HCT116 (cell line): Measurements from ENCODE around the gene LEO1. TPM values are rescaled to one million over a fixed set of nuclear protein-coding genes. Genes with fewer than 3 reads are reported as not detected.

Experiments
- ATAC-seq: fragments of 200-7000 bp; cut with Tn5 transposase; 2 replicates; pipeline ENCODE4 v1.9.1; 2020; ENCODE audit warnings: mild to moderate bottlenecking, moderate library complexity
- BruUV-seq: library from RNA; stranded (reverse); fragments of 400-500 nt; replicated peaks from 2 replicates; lab custom pipeline; 2021; lab: Mats Ljungman, UMichigan
- CTCF ChIA-PET: fragments of 300-600 bp; sonication (Branson Sonifier 250); formaldehyde crosslinking; loops from one replicate; lab custom pipeline; 2021; ENCODE audit warnings: antibody characterized with exemption; lab: Charles Lee
- POLR2A ChIA-PET: fragments of 300-600, 350-600 bp; sonication (Branson Sonifier 250); formaldehyde crosslinking; loops from one replicate; lab custom pipeline; 2021; ENCODE audit warnings: antibody characterized with exemption; lab: Charles Lee
- RAD21 ChIA-PET, 2 experiments: fragments of 300-600 bp; sonication (Branson Sonifier 250); formaldehyde crosslinking; loops; one replicate each; lab custom pipeline; 2023; ENCODE audit warnings: low total read pairs in 2 of 2; ENCODE audit not compliant: uncharacterized antibody in 2 of 2, unreplicated experiment in 2 of 2, low non-redundant PET in 1 of 2; lab: Charles Lee
- DNase-seq: peaks from one replicate; pipeline ENCODE4 v3.0.0-alpha.2; 2010; ENCODE audit warnings: low read depth, low spot score
- H2AFZ ChIP-seq: fragments of 200-600 bp; shearing (Covaris generic), sonication (generic); 2 replicates; pipeline ENCODE4 v1.6.1; 2017; ENCODE audit warnings: low read depth, mixed run types, mixed read lengths, antibody characterized with exemption, low read length; ENCODE audit not compliant: poor library complexity, severe bottlenecking
- H3K27ac ChIP-seq: 2 replicates; pipeline ENCODE4 v1.5.1; 2012; ENCODE audit warnings: low read depth, low read length
- H3K27me3 ChIP-seq: fragments of 200-600 bp; sonication (generic); 2 replicates; pipeline ENCODE4 v1.6.1; 2016; ENCODE audit warnings: mixed run types, low read length, mixed read lengths; ENCODE audit not compliant: insufficient read depth
- H3K36me3 ChIP-seq, 2 experiments: fragments of 200-500 bp in 1 of 2; fragments of 200-600 bp in 1 of 2; sonication (Bioruptor generic) in 1 of 2; sonication (generic) in 1 of 2; 2 replicates each; pipeline versions ENCODE4 v1.5.1 to v1.6.1; 2014 to 2016; ENCODE audit warnings: low read length in 2 of 2, inconsistent platforms in 1 of 2, mixed read lengths in 1 of 2, mixed run types in 1 of 2; ENCODE audit not compliant: insufficient read depth in 2 of 2, control insufficient read depth in 1 of 2
- H3K4me1 ChIP-seq, 2 experiments: fragments of 200-600 bp in 1 of 2; sonication (generic) in 1 of 2; 2 replicates each; pipeline versions ENCODE4 v1.5.1 to v1.6.1; 2012 to 2017; ENCODE audit warnings: low read length in 2 of 2, inconsistent platforms in 1 of 2, mild to moderate bottlenecking in 1 of 2, mixed read lengths in 1 of 2, mixed run types in 1 of 2, moderate library complexity in 1 of 2; ENCODE audit not compliant: insufficient read depth in 2 of 2, control insufficient read depth in 1 of 2
- H3K4me2 ChIP-seq: fragments of 200-600 bp; sonication (generic); 2 replicates; pipeline ENCODE4 v1.6.1; 2017; ENCODE audit warnings: mixed run types, low read length, mixed read lengths
- H3K4me3 ChIP-seq, 2 experiments: fragments of 200-600 bp in 1 of 2; sonication (generic) in 1 of 2; replicated peaks in 1 of 2; 2 replicates each; pipeline ENCODE4 v1.5.1; 2011 to 2016; ENCODE audit warnings: low read length in 2 of 2, control low read depth in 1 of 2, low read depth in 1 of 2, mild to moderate bottlenecking in 1 of 2, mixed read lengths in 1 of 2, mixed run types in 1 of 2
- H3K79me2 ChIP-seq: fragments of 200-600 bp; sonication (generic); 2 replicates; pipeline ENCODE4 v1.6.1; 2017; ENCODE audit warnings: mild to moderate bottlenecking, mixed run types, low read length, moderate library complexity, mixed read lengths; ENCODE audit not compliant: insufficient read depth
- H3K9ac ChIP-seq: fragments of 200-600 bp; sonication (generic); 2 replicates; pipeline ENCODE4 v1.6.1; 2016; ENCODE audit warnings: low read length, mixed read lengths
- H3K9me2 ChIP-seq: fragments of 200-600 bp; sonication (generic), shearing (Covaris generic); 2 replicates; pipeline ENCODE4 v1.6.1; 2017; ENCODE audit warnings: mixed run types, mild to moderate bottlenecking, moderate library complexity; ENCODE audit not compliant: insufficient read depth
- H3K9me3 ChIP-seq, 2 experiments: fragments of 200-500 bp in 1 of 2; fragments of 200-600 bp in 1 of 2; sonication (Bioruptor generic) in 1 of 2; sonication (generic) in 1 of 2; 2 replicates each; pipeline ENCODE4 v1.6.1; 2014 to 2017; ENCODE audit warnings: low read length in 2 of 2, mixed read lengths in 2 of 2, inconsistent platforms in 1 of 2, low read depth in 1 of 2, mild to moderate bottlenecking in 1 of 2, mixed run types in 1 of 2, moderate library complexity in 1 of 2; ENCODE audit not compliant: control insufficient read depth in 1 of 2, insufficient read depth in 1 of 2
- H4K20me1 ChIP-seq: fragments of 200-600 bp; sonication (generic), shearing (Covaris generic); 2 replicates; pipeline ENCODE4 v1.6.1; 2017; ENCODE audit warnings: mixed run types, mild to moderate bottlenecking, moderate library complexity; ENCODE audit not compliant: insufficient read depth
- CBX3 ChIP-seq: IDR thresholded peaks from 2 replicates; pipeline ENCODE4 v1.6.1; 2012; ENCODE audit warnings: low read depth
- CEBPB ChIP-seq: IDR thresholded peaks from 2 replicates; pipeline ENCODE4 v1.6.1; 2012; ENCODE audit warnings: low read depth
- EGR1 ChIP-seq: IDR thresholded peaks from 2 replicates; pipeline ENCODE4 v1.6.1; 2012; ENCODE audit warnings: low read depth
- EZH2 ChIP-seq: fragments of 200-600 bp; sonication (generic); IDR thresholded peaks from 2 replicates; pipeline ENCODE4 v1.6.1; 2017; ENCODE audit warnings: antibody characterized with exemption, mixed run types
- EZH2phosphoT487 ChIP-seq: fragments of 200-600 bp; IDR thresholded peaks from 2 replicates; pipeline ENCODE4 v1.6.1; 2018; ENCODE audit warnings: antibody characterized with exemption, borderline replicate concordance
- FOSL1 ChIP-seq: IDR thresholded peaks from 2 replicates; pipeline ENCODE4 v1.6.1; 2012; ENCODE audit warnings: low read depth
- JUND ChIP-seq: IDR thresholded peaks from 2 replicates; pipeline ENCODE4 v1.6.1; 2012
- POLR2A ChIP-seq: IDR thresholded peaks from 2 replicates; pipeline ENCODE4 v1.7.0; 2011; ENCODE audit warnings: borderline replicate concordance; ENCODE audit not compliant: insufficient read depth, insufficient read length; ENCODE audit errors: extremely low read depth
- POLR2AphosphoS5 ChIP-seq: IDR thresholded peaks from 2 replicates; pipeline ENCODE4 v1.6.1; 2011; ENCODE audit warnings: mild to moderate bottlenecking, low read depth, low read length, moderate library complexity
- RAD21 ChIP-seq: IDR thresholded peaks from 2 replicates; pipeline ENCODE4 v1.6.1; 2012; ENCODE audit warnings: low read depth, mild to moderate bottlenecking
- SIN3A ChIP-seq: IDR thresholded peaks from 2 replicates; pipeline ENCODE4 v1.6.1; 2012; ENCODE audit warnings: low read depth
- SRF ChIP-seq: IDR thresholded peaks from 2 replicates; pipeline ENCODE4 v1.6.1; 2012; ENCODE audit warnings: low read depth
- TCF7L2 ChIP-seq: IDR thresholded peaks from 2 replicates; pipeline ENCODE4 v1.7.0; 2011; ENCODE audit warnings: borderline replicate concordance, inconsistent platforms; ENCODE audit not compliant: insufficient read depth, insufficient read length; ENCODE audit errors: extremely low read depth
- YY1 ChIP-seq: IDR thresholded peaks from 2 replicates; pipeline ENCODE4 v1.6.1; 2011; ENCODE audit warnings: low read length, low read depth, moderate library complexity, mild to moderate bottlenecking; ENCODE audit not compliant: insufficient replicate concordance; ENCODE audit errors: extremely low read depth
- ZFX ChIP-seq: fragments of 450-650 bp; IDR thresholded peaks from 2 replicates; pipeline ENCODE4 v1.6.1; 2017
- ZNF274 ChIP-seq: fragments of 200-500 bp; sonication (Bioruptor generic); IDR thresholded peaks from 2 replicates; pipeline ENCODE4 v1.6.1; 2014; ENCODE audit warnings: mild to moderate bottlenecking, low read depth, low read length, inconsistent platforms
- intact Hi-C: fragments of 100-400 bp; cut with micrococcal nuclease; formaldehyde crosslinking; loops from 2 replicates; pipeline ENCODE4 v1.10.0; 2022
- total RNA-seq: library from RNA; stranded (reverse); gene quantifications from one replicate; pipeline ENCODE4 v1.2.1, GENCODE V29; 2021; ENCODE audit not compliant: unreplicated experiment
- TF ChIP-seq, protein P1 (sequence below): IDR thresholded peaks from 2 replicates; pipeline ENCODE4 v1.6.1; 2011; ENCODE audit warnings: mild to moderate bottlenecking, low read length, moderate library complexity; ENCODE audit not compliant: insufficient replicate concordance; ENCODE audit errors: extremely low read depth
- TF ChIP-seq, protein P2 (sequence below): IDR thresholded peaks from 2 replicates; pipeline ENCODE4 v1.6.1; 2012
- TF ChIP-seq, protein P3 (sequence below), 3 experiments: fragments of 200-600 bp in 1 of 3; sonication (generic) in 1 of 3; IDR thresholded peaks in 2 of 3; conservative IDR thresholded peaks in 1 of 3; 2 replicates each; pipeline ENCODE4 v1.5.1; 2012 to 2017; ENCODE audit warnings: low read depth in 2 of 3, low read length in 2 of 3, antibody characterized with exemption in 1 of 3, borderline replicate concordance in 1 of 3, control low read depth in 1 of 3, mild to moderate bottlenecking in 1 of 3, mixed read lengths in 1 of 3, mixed run types in 1 of 3, moderate library complexity in 1 of 3; ENCODE audit not compliant: insufficient read depth in 1 of 3

The LEO1 gene
- total RNA-seq, 1 experiment from 2014 or later = 27.8 TPM

DNA sequence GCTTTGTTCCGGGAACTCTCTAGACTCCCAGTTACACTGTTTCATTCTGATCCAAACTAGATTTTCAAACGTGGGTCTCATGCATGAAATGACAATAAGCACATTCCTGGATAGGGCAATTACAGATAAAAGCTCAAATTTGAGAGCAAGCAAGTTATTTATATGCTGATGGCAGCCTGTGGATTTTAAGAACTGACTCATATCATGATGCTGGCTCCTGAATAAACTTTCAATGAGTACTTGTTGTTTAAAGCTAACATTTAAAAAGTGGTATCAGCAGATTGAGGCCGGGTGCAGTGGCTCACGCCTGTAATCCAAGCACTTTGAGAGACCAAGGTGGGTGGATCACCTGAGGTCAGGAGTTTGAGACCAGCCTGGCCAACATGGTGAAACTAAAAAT lies 66.6 kb downstream of the LEO1 start:
- Histone ChIP-seq H3K9me3 (no peaks in the 10 kb centered on the region), H3K36me3 (peaks cover 20 to 34% of the 10 kb centered on the region in 2 experiments; a peak in 3 of 4 replicates), H3K79me2 (peaks cover 4% of the 10 kb centered on the region; the same call in 1 of the 2 replicates), H3K27me3 (no peaks in the 10 kb centered on the region), H3K4me2 (no peak overlapping the region), H3K4me1 (peaks cover 31 to 32% of the 10 kb centered on the region in 2 experiments), H3K9me2 (no peaks in the 10 kb centered on the region), H2AFZ (no peak overlapping the region), H3K27ac (0 out of 2 replicates have a peak overlapping the region, but pooled peaks have one; percentile 5), H3K4me3 (no peak overlapping the region), H4K20me1 (peaks cover 7% of the 10 kb centered on the region), H3K9ac (no peak overlapping the region)
- ChIA-PET RAD21 (no interaction called here), POLR2A (no interaction called here), CTCF (interaction anchor here (0.5 to 3.5 kb wide), 6 partner anchors 9 to 255 kb away, joined by 4 to 22 read pairs (median 6); no protein-coding TSS in a partner anchor)
- intact Hi-C loops = loop anchor here (5.0 kb wide), 2 partner anchors 103 to 253 kb away; no protein-coding TSS in a partner anchor
- ATAC-seq (no peak), DNase-seq (no peak)
- BruUV-seq = no TSS peak
- TF ChIP-seq ZFX = no peak
- TF ChIP-seq EZH2phosphoT487 = no peak
- TF ChIP-seq JUND = no peak
- TF ChIP-seq POLR2AphosphoS5 = no peak
- no peak for TF ChIP-seq RAD21
- no peak for TF ChIP-seq SRF
- TF ChIP-seq, protein P1, sequence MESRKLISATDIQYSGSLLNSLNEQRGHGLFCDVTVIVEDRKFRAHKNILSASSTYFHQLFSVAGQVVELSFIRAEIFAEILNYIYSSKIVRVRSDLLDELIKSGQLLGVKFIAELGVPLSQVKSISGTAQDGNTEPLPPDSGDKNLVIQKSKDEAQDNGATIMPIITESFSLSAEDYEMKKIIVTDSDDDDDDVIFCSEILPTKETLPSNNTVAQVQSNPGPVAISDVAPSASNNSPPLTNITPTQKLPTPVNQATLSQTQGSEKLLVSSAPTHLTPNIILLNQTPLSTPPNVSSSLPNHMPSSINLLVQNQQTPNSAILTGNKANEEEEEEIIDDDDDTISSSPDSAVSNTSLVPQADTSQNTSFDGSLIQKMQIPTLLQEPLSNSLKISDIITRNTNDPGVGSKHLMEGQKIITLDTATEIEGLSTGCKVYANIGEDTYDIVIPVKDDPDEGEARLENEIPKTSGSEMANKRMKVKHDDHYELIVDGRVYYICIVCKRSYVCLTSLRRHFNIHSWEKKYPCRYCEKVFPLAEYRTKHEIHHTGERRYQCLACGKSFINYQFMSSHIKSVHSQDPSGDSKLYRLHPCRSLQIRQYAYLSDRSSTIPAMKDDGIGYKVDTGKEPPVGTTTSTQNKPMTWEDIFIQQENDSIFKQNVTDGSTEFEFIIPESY = no peak
- no peak for TF ChIP-seq CBX3
- TF ChIP-seq POLR2A = no peak
- no peak for TF ChIP-seq YY1
- TF ChIP-seq, protein P2, sequence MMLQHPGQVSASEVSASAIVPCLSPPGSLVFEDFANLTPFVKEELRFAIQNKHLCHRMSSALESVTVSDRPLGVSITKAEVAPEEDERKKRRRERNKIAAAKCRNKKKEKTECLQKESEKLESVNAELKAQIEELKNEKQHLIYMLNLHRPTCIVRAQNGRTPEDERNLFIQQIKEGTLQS = no peak
- TF ChIP-seq, protein P3, sequence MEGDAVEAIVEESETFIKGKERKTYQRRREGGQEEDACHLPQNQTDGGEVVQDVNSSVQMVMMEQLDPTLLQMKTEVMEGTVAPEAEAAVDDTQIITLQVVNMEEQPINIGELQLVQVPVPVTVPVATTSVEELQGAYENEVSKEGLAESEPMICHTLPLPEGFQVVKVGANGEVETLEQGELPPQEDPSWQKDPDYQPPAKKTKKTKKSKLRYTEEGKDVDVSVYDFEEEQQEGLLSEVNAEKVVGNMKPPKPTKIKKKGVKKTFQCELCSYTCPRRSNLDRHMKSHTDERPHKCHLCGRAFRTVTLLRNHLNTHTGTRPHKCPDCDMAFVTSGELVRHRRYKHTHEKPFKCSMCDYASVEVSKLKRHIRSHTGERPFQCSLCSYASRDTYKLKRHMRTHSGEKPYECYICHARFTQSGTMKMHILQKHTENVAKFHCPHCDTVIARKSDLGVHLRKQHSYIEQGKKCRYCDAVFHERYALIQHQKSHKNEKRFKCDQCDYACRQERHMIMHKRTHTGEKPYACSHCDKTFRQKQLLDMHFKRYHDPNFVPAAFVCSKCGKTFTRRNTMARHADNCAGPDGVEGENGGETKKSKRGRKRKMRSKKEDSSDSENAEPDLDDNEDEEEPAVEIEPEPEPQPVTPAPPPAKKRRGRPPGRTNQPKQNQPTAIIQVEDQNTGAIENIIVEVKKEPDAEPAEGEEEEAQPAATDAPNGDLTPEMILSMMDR (IDR thresholded peaks at IDR 0.05 in 2 of 3, conservative IDR thresholded peaks at IDR 0.05 in 1 of 3; ENCODE audit: borderline replicate concordance in 1 of 3, insufficient read depth in 1 of 3, low read depth in 2 of 3, low read length in 2 of 3) = no peak
- no peak for TF ChIP-seq ZNF274
- TF ChIP-seq CEBPB = no peak
- no peak for TF ChIP-seq EGR1
- TF ChIP-seq EZH2 = no peak
- no peak for TF ChIP-seq FOSL1
- no peak for TF ChIP-seq TCF7L2
- TF ChIP-seq SIN3A = no peak
